Measurements from ENCODE around the gene NID2.
A peak's percentile ranks its signal among the peaks of the same experiment; 100 is the strongest.

NID2 gene

GRCh38 chr14:52006361-52006760, 62.5 kb downstream of the NID2 start:
- DNase-seq (ENCODE audit: low read depth): no peak
- TF ChIP-seq, protein P1, sequence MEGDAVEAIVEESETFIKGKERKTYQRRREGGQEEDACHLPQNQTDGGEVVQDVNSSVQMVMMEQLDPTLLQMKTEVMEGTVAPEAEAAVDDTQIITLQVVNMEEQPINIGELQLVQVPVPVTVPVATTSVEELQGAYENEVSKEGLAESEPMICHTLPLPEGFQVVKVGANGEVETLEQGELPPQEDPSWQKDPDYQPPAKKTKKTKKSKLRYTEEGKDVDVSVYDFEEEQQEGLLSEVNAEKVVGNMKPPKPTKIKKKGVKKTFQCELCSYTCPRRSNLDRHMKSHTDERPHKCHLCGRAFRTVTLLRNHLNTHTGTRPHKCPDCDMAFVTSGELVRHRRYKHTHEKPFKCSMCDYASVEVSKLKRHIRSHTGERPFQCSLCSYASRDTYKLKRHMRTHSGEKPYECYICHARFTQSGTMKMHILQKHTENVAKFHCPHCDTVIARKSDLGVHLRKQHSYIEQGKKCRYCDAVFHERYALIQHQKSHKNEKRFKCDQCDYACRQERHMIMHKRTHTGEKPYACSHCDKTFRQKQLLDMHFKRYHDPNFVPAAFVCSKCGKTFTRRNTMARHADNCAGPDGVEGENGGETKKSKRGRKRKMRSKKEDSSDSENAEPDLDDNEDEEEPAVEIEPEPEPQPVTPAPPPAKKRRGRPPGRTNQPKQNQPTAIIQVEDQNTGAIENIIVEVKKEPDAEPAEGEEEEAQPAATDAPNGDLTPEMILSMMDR (conservative IDR thresholded peaks at IDR 0.05; ENCODE audit: low read length): no peak

GRCh38 chr14:52005625-52006024, 63.2 kb downstream of the NID2 start:
- no peak for DNase-seq (ENCODE audit: low read depth)
- no peak overlapping the region for H3K4me3 ChIP-seq (ENCODE audit: low read length)
- TF ChIP-seq, protein P1 (conservative IDR thresholded peaks at IDR 0.05; ENCODE audit: low read length): no peak

More at GRCh38 chr14:52006361-52006760, 62.5 kb downstream of the NID2 start:
- no peak overlapping the region for H3K4me3 ChIP-seq (ENCODE audit: low read length)

DNA sequence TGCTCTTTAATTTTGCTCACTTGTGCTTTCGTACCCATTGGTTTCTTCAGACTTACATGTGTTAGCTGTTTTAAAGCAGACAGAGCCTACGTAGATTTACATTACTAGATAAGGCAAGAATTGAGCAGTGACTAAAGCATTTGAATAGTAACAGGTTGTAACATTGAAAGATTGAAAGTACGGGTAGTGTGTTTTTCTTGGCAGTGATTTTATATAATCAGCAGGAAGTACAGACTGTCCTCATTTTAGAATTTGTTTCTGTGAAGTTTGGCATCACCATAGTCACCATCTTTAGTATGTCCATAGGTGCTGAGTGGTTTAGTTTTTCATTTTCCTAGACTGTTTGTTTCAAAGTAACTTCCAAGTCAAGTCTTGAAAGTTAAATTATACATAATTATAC, 65.5 kb downstream of the NID2 start:
- no peak for DNase-seq (ENCODE audit: low read depth)
- TF ChIP-seq, protein P1 (conservative IDR thresholded peaks at IDR 0.05; ENCODE audit: low read length): no peak
- H3K4me3 ChIP-seq (ENCODE audit: low read length): no peak overlapping the region

- DNase-seq (ENCODE audit: low read depth): no peak
- no peak overlapping the region for H3K4me3 ChIP-seq (ENCODE audit: low read length)
- TF ChIP-seq, protein P1 (conservative IDR thresholded peaks at IDR 0.05; ENCODE audit: low read length): no peak
These were observed 66.3 kb downstream of the NID2 start for GRCh38 chr14:52002542-52002941.

DNA sequence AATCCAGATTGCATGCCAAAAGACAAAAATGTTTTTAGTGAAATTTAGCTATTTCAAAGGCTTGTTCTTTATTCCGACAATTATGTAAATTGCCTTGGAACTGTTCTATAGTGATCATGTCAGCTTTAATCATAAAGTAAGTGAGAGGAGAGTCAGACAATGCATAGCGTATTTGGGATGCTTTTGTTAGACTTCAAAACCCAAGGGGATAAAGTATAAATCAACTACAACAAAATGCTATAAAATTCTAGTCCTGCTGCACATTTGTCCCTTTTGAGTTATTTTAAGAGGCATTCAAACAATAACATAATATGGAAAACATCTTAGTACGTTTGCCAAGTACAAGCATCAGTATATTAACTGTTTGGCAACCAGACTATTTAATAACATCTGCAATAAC, 68.2 kb downstream of the NID2 start:
- H3K4me3 ChIP-seq (ENCODE audit: low read length): no peak overlapping the region
- no peak for DNase-seq (ENCODE audit: low read depth)
- TF ChIP-seq, protein P1 (conservative IDR thresholded peaks at IDR 0.05; ENCODE audit: low read length): no peak

DNA sequence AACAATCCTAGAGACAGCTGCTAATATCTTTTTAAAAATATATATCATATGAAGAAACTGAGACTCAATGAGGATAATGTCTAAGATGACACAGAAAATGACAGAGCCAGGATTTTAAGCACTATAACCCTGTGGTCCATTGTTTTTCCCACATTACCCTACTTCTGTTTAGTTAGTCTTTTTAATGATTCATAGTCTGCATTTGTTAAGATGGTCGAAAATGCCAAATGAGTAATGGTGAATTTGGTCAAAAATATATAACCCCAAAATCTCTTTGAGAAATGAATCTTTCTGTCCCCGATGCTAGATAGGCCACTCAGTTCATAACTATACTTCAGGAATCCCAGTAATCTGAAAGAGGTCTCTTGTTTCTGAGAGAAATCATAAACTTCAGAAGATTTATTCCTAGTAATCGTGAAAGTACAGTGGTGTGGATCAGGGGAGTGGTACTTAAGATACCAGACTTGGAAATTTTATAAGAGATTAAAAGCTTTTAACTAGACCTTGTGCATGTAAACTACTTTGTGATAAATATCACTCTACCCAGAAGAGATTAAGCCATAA, 68.8 kb downstream of the NID2 start:
- peak; percentile 16 for DNase-seq (ENCODE audit: low read depth)
- H3K4me3 ChIP-seq (ENCODE audit: low read length): no peak overlapping the region
- TF ChIP-seq, protein P1 (conservative IDR thresholded peaks at IDR 0.05; ENCODE audit: low read length): no peak

DNA sequence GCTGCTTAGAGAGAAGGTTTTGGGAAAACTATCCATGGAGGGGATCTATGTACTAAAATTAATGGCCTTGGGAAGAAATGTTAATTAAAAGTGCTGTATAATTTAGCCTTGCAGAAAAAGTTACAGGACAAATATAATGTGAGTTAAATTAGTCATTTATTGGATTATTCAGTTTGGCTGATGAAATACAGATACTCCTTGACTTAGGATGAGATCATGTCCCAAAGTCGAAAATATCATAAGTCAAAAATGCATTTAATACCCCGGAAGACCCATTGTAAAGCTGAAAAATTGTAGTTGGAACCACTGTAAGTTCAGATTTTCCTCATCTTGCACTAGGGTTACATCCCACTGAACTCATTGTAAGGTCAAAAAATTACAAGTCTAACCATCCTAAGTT, 69.8 kb downstream of the NID2 start:
- DNase-seq (ENCODE audit: low read depth): peak; percentile 55
- H3K4me3 ChIP-seq (ENCODE audit: low read length): no peak overlapping the region
- TF ChIP-seq, protein P1 (conservative IDR thresholded peaks at IDR 0.05; ENCODE audit: low read length): no peak

All from AG10803 (cell line).